H9 (cell line): ENCODE measurements around the gene KLF16. TPM values are rescaled to one million over a fixed set of nuclear protein-coding genes. Genes with fewer than 3 reads are reported as not detected.

ENCODE experiments used
- DNase-seq: peaks from one replicate; pipeline ENCODE4 v3.0.0-alpha.2; 2017
- H2AFZ ChIP-seq: one replicate; pipeline ENCODE4 v1.6.1; 2013; ENCODE audit warnings: mild to moderate bottlenecking, low read length, control low read depth, moderate library complexity
- H2AK5ac ChIP-seq: 2 replicates; pipeline ENCODE4 v1.6.1; 2013; ENCODE audit warnings: low read length, control low read depth, mixed read lengths; ENCODE audit not compliant: insufficient read length
- H2BK120ac ChIP-seq: one replicate; pipeline ENCODE4 v1.6.1; 2013; ENCODE audit warnings: low read depth, mild to moderate bottlenecking, low read length, control low read depth, inconsistent platforms; ENCODE audit not compliant: poor library complexity, severe bottlenecking
- H2BK12ac ChIP-seq: 2 replicates; pipeline ENCODE4 v1.6.1; 2013; ENCODE audit warnings: low read length, control low read depth, mixed read lengths, low read depth; ENCODE audit not compliant: insufficient read length
- H2BK15ac ChIP-seq: 2 replicates; pipeline ENCODE4 v1.6.1; 2013; ENCODE audit warnings: low read depth, low read length, control low read depth
- H2BK20ac ChIP-seq: one replicate; pipeline ENCODE4 v1.6.1; 2013; ENCODE audit warnings: low read depth, mild to moderate bottlenecking, low read length, control low read depth, inconsistent platforms; ENCODE audit not compliant: poor library complexity, severe bottlenecking
- H2BK5ac ChIP-seq: 2 replicates; pipeline ENCODE4 v1.6.1; 2013; ENCODE audit warnings: low read length, control low read depth, mixed read lengths; ENCODE audit not compliant: insufficient read length
- H3K14ac ChIP-seq: 2 replicates; pipeline ENCODE4 v1.6.1; 2013; ENCODE audit warnings: low read length, control low read depth; ENCODE audit not compliant: insufficient read depth
- H3K18ac ChIP-seq: 2 replicates; pipeline ENCODE4 v1.6.1; 2013; ENCODE audit warnings: low read depth, mild to moderate bottlenecking, mixed read lengths, low read length, control low read depth; ENCODE audit not compliant: insufficient read length
- H3K23ac ChIP-seq: 2 replicates; pipeline ENCODE4 v1.6.1; 2013; ENCODE audit warnings: low read length, control low read depth, mixed read lengths, low read depth; ENCODE audit not compliant: insufficient read length
- H3K23me2 ChIP-seq: 2 replicates; pipeline ENCODE4 v1.6.1; 2013; ENCODE audit warnings: low read depth, mild to moderate bottlenecking, mixed read lengths, low read length, control low read depth; ENCODE audit not compliant: insufficient read length, poor library complexity, severe bottlenecking
- H3K27ac ChIP-seq: 2 replicates; pipeline ENCODE4 v1.5.1; 2013; ENCODE audit warnings: low read length, control low read depth, mixed read lengths, low read depth; ENCODE audit not compliant: insufficient read length
- H3K27me3 ChIP-seq: 2 replicates; pipeline ENCODE4 v1.6.1; 2013; ENCODE audit warnings: low read length, control low read depth, inconsistent platforms; ENCODE audit not compliant: insufficient read depth
- H3K4ac ChIP-seq: 2 replicates; pipeline ENCODE4 v1.6.1; 2013; ENCODE audit warnings: low read depth, mild to moderate bottlenecking, control low read depth, inconsistent platforms, low read length, moderate library complexity
- H3K4me1 ChIP-seq: 2 replicates; pipeline ENCODE4 v1.6.1; 2013; ENCODE audit warnings: low read length, control low read depth, inconsistent platforms; ENCODE audit not compliant: insufficient read depth
- H3K4me2 ChIP-seq: 2 replicates; pipeline ENCODE4 v1.6.1; 2013; ENCODE audit warnings: low read length, control low read depth, mixed read lengths; ENCODE audit not compliant: insufficient read length, insufficient read depth
- H3K56ac ChIP-seq: 2 replicates; pipeline ENCODE4 v1.6.1; 2013; ENCODE audit warnings: low read depth, mild to moderate bottlenecking, mixed read lengths, low read length, control low read depth; ENCODE audit not compliant: insufficient read length
- H3K79me1 ChIP-seq: 2 replicates; pipeline ENCODE4 v1.6.1; 2013; ENCODE audit warnings: low read depth, mild to moderate bottlenecking, moderate library complexity, low read length, control low read depth, inconsistent platforms; ENCODE audit not compliant: insufficient read depth, poor library complexity, severe bottlenecking
- H3K79me2 ChIP-seq: 2 replicates; pipeline ENCODE4 v1.6.1; 2013; ENCODE audit warnings: low read length, control low read depth, inconsistent platforms; ENCODE audit not compliant: insufficient read depth
- H3K9ac ChIP-seq: 2 replicates; pipeline ENCODE4 v1.6.1; 2013; ENCODE audit warnings: low read length, control low read depth, mixed read lengths; ENCODE audit not compliant: insufficient read length; ENCODE audit errors: extremely low read depth
- H3K9me3 ChIP-seq: one replicate; pipeline ENCODE4 v1.6.1; 2013; ENCODE audit warnings: low read depth, low read length, inconsistent platforms; ENCODE audit not compliant: control insufficient read depth
- H3T11ph ChIP-seq: one replicate; pipeline ENCODE4 v1.6.1; 2013; ENCODE audit warnings: mild to moderate bottlenecking, low read length, control low read depth, inconsistent platforms
- H4K20me1 ChIP-seq: one replicate; pipeline ENCODE4 v1.6.1; 2013; ENCODE audit not compliant: control insufficient read depth, insufficient read length, insufficient read depth
- H4K5ac ChIP-seq: 2 replicates; pipeline ENCODE4 v1.6.1; 2013; ENCODE audit warnings: low read depth, mild to moderate bottlenecking, mixed read lengths, low read length, control low read depth; ENCODE audit not compliant: insufficient read length
- H4K8ac ChIP-seq: replicated peaks from 2 replicates; pipeline ENCODE4 v1.6.1; 2013; ENCODE audit warnings: low read length, control low read depth, mixed read lengths, low read depth; ENCODE audit not compliant: insufficient read length
- H4K91ac ChIP-seq: 2 replicates; pipeline ENCODE4 v1.6.1; 2013; ENCODE audit warnings: low read depth, mild to moderate bottlenecking, moderate library complexity, mixed read lengths, low read length, control low read depth; ENCODE audit not compliant: insufficient read length
- H3K27ac Mint-ChIP-seq, 3 experiments: 2 replicates in 2 of 3; 3 replicates in 1 of 3; pipeline ENCODE4 v1.8.0; 2020 to 2021; ENCODE audit warnings: mixed read lengths in 3 of 3, mild to moderate bottlenecking in 1 of 3, moderate library complexity in 1 of 3
- H3K27me3 Mint-ChIP-seq: 2 replicates; pipeline ENCODE4 v1.8.0; 2021; ENCODE audit warnings: low read depth, mild to moderate bottlenecking, moderate library complexity, mixed read lengths
- H3K36me3 Mint-ChIP-seq, 3 experiments: 2 replicates in 2 of 3; 3 replicates in 1 of 3; pipeline ENCODE4 v1.8.0; 2020 to 2021; ENCODE audit warnings: low read depth in 3 of 3, mixed read lengths in 3 of 3; ENCODE audit not compliant: insufficient read depth in 1 of 3
- H3K4me1 Mint-ChIP-seq, 2 experiments: 2 replicates each; pipeline ENCODE4 v1.8.0; 2020; ENCODE audit warnings: mixed read lengths in 2 of 2
- H3K4me3 Mint-ChIP-seq, 2 experiments: 2 replicates in 1 of 2; 3 replicates in 1 of 2; pipeline ENCODE4 v1.8.0; 2020 to 2021; ENCODE audit warnings: mild to moderate bottlenecking in 2 of 2, mixed read lengths in 2 of 2, moderate library complexity in 1 of 2
- H3K9me3 Mint-ChIP-seq, 2 experiments: 2 replicates in 1 of 2; 3 replicates in 1 of 2; pipeline ENCODE4 v1.8.0; 2020; ENCODE audit warnings: mild to moderate bottlenecking in 2 of 2, mixed read lengths in 2 of 2, moderate library complexity in 1 of 2
- WGBS: extraction: QIAGEN DNeasy Blood & Tissue Kit; methylation state at CpG from one replicate; pipeline ENCODE4 v1.1.7; 2013; ENCODE audit warnings: missing lambda C conversion rate, low lambda C conversion rate, mixed read lengths; ENCODE audit not compliant: insufficient read length; ENCODE audit errors: extremely low coverage; 5-methylcytosine and 5-hydroxymethylcytosine counted together
- total RNA-seq: library from RNA; stranded (reverse); gene quantifications from 2 replicates; pipeline ENCODE4 v1.2.1, GENCODE V29; 2021
- TF ChIP-seq, protein P1 (sequence below): fragments of 200-600 bp; sonication (generic); conservative IDR thresholded peaks from 3 replicates; pipeline ENCODE4 v1.8.0; 2021; ENCODE audit warnings: antibody characterized with exemption, mild to moderate bottlenecking

KLF16 gene
- total RNA-seq, 1 experiment from 2014 or later = 66.8 TPM

DNA sequence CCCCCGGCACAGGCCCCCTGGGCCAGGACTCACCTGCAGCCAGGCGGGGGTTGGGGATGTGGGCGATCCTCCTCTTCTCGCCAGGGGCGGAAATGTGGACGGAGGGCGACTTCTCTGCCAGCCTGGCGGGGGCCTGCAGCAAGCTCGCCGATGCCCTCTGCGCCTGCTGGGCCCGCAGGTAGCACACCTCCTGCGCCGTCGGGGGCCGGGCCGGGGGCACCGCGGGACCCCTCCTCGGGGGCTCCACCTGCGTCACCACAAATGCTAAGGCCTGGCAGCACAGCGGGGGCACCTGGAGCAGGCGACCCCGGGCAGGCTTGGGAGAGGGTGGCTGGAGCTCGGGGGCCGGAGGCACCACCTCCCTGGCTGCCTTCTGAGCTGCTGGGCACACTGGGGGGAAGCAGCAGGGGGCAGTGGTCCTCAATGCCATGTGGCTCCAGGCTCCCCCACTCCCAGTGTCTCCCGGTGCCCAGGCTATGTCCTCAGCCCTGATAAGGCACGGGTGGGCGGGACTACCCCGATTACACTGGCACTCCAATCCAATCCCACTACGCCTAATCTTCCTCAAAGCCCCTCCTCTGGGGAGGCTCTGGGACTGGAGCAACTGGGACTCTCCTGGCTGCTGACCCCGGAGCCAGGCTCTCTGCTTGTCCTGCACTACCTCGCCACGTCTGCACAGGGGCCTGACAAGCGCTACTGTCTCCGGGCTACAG is 39.7 kb downstream of the KLF16 start:
- H3K9me3 ChIP-seq = no peaks in the 10 kb centered on the region
- no peak overlapping the region for H4K91ac ChIP-seq
- Mint-ChIP-seq H3K4me3 (no peak overlapping the region), H3K27me3 (no peaks in the 10 kb centered on the region), H3K9me3 (no peaks in the 10 kb centered on the region), H3K4me1 (peaks cover 3 to 10% of the 10 kb centered on the region in 2 experiments; a peak in 2 of 4 replicates), H3K36me3 (peaks cover 12 to 39% (median 31%) of the 10 kb centered on the region in 3 experiments), H3K27ac (no peak overlapping the region)
- no peaks in the 10 kb centered on the region for H3K79me1 ChIP-seq
- H2BK5ac ChIP-seq = no peak overlapping the region
- H2BK15ac ChIP-seq = no peak overlapping the region; the same call in 1 of the 2 replicates
- H3K4me1 ChIP-seq = no peaks in the 10 kb centered on the region
- H2BK12ac ChIP-seq = no peak overlapping the region
- no peaks in the 10 kb centered on the region for H3K79me2 ChIP-seq
- no peak overlapping the region for H4K8ac ChIP-seq
- H3K27me3 ChIP-seq = no peaks in the 10 kb centered on the region
- DNase-seq = no peak
- H2BK120ac ChIP-seq = no peak overlapping the region
- no peak overlapping the region for H3T11ph ChIP-seq
- H3K4ac ChIP-seq = no peak overlapping the region
- TF ChIP-seq, protein P1, sequence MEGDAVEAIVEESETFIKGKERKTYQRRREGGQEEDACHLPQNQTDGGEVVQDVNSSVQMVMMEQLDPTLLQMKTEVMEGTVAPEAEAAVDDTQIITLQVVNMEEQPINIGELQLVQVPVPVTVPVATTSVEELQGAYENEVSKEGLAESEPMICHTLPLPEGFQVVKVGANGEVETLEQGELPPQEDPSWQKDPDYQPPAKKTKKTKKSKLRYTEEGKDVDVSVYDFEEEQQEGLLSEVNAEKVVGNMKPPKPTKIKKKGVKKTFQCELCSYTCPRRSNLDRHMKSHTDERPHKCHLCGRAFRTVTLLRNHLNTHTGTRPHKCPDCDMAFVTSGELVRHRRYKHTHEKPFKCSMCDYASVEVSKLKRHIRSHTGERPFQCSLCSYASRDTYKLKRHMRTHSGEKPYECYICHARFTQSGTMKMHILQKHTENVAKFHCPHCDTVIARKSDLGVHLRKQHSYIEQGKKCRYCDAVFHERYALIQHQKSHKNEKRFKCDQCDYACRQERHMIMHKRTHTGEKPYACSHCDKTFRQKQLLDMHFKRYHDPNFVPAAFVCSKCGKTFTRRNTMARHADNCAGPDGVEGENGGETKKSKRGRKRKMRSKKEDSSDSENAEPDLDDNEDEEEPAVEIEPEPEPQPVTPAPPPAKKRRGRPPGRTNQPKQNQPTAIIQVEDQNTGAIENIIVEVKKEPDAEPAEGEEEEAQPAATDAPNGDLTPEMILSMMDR = no peak
- no peaks in the 10 kb centered on the region for H4K20me1 ChIP-seq
- H3K18ac ChIP-seq = no peak overlapping the region
- H3K14ac ChIP-seq = no peak overlapping the region
- H2AFZ ChIP-seq = no peak overlapping the region
- H3K9ac ChIP-seq = no peak overlapping the region
- no peak overlapping the region for H3K27ac ChIP-seq
- no CpG with 5 or more reads among the region's 36 CpGs for WGBS
- H4K5ac ChIP-seq = no peak overlapping the region
- H2AK5ac ChIP-seq = no peak overlapping the region
- no peak overlapping the region for H3K56ac ChIP-seq
- no peaks in the 10 kb centered on the region for H3K23me2 ChIP-seq
- no peak overlapping the region for H2BK20ac ChIP-seq
- H3K23ac ChIP-seq = no peak overlapping the region
- no peak overlapping the region for H3K4me2 ChIP-seq
